BJ (cell line): ENCODE data around the gene PIK3C2G. TPM values are rescaled to one million over a fixed set of nuclear protein-coding genes. Genes with fewer than 3 reads are reported as not detected.

Source experiments
- CTCF ChIA-PET: fragments of 350-600 bp; formaldehyde crosslinking; extraction: SDS; loops from one replicate; lab custom pipeline; 2021; ENCODE audit warnings: antibody characterized with exemption, inconsistent platforms; lab: Yijun Ruan, JAX
- POLR2A ChIA-PET: fragments of 300-600 bp; sonication (Branson Sonifier 250); formaldehyde crosslinking; extraction: SDS; loops from one replicate; lab custom pipeline; 2021; ENCODE audit warnings: antibody characterized with exemption; lab: Charles Lee
- DNase-seq: peaks from one replicate; pipeline ENCODE4 v3.0.0-alpha.2; 2011; ENCODE audit warnings: low read depth
- H3K27me3 ChIP-seq: 2 replicates; pipeline ENCODE4 v1.6.0; 2011; ENCODE audit warnings: low read length; ENCODE audit not compliant: control insufficient read depth, insufficient read depth
- H3K36me3 ChIP-seq: 2 replicates; pipeline ENCODE4 v1.5.1; 2011; ENCODE audit warnings: low read length; ENCODE audit not compliant: control insufficient read depth, insufficient read depth
- H3K4me3 ChIP-seq: 2 replicates; pipeline ENCODE4 v1.5.1; 2011; ENCODE audit warnings: low read depth, mild to moderate bottlenecking, control low read depth, low read length
- polyA plus RNA-seq: library from polyadenylated mRNA; depleted of rRNA; stranded (reverse); fragments of >200 nt; gene quantifications from 2 replicates; pipeline ENCODE4 v1.2.3, GENCODE V29; 2011
- TF ChIP-seq, protein P1 (sequence below): IDR thresholded peaks from 2 replicates; pipeline ENCODE4 v1.5.1; 2011; ENCODE audit warnings: low read depth, mild to moderate bottlenecking, control low read depth, inconsistent platforms, low read length, moderate library complexity; ENCODE audit not compliant: insufficient read depth

PIK3C2G gene
- polyA plus RNA-seq, 1 experiment: not detected

DNA sequence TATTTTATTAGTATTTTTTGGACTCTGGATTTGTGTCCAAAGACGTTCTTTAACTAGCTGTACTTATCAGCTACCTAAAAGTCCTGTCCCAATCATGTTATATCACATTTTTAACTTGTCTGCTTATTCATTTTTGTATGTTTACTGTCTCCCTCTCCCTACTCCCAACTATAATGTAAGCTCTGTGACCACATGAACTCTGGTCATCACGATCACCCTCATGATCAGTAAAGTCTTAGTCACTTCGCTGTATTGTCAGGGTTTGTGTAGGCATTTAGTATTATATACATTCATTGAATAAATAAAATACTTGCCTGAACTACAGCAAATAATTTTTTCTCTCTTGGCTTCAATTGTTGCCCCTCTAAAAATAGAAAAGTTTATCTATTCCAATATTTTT, 211.0 kb downstream of the PIK3C2G start:
- TF ChIP-seq, protein P1, sequence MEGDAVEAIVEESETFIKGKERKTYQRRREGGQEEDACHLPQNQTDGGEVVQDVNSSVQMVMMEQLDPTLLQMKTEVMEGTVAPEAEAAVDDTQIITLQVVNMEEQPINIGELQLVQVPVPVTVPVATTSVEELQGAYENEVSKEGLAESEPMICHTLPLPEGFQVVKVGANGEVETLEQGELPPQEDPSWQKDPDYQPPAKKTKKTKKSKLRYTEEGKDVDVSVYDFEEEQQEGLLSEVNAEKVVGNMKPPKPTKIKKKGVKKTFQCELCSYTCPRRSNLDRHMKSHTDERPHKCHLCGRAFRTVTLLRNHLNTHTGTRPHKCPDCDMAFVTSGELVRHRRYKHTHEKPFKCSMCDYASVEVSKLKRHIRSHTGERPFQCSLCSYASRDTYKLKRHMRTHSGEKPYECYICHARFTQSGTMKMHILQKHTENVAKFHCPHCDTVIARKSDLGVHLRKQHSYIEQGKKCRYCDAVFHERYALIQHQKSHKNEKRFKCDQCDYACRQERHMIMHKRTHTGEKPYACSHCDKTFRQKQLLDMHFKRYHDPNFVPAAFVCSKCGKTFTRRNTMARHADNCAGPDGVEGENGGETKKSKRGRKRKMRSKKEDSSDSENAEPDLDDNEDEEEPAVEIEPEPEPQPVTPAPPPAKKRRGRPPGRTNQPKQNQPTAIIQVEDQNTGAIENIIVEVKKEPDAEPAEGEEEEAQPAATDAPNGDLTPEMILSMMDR: no peak

DNA sequence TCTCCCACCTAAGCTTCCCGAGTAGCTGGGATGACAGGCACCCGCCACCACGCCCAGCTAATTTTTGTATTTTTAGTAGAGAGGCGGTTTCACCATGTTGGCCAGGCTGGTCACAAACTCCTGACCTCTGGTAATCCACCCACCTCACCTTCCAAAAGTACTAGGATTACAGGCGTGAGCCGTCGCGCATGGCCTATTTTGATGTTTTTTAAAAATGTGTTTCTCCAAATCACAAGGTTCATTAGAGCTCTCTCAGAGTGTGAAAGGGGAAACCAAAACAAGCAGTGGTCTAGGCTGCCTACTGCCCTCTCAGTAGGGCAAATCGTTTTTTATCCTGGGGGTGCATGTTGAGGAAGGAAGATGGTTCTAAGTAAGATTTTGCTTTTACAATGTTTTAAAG, 211.5 kb downstream of the PIK3C2G start:
- no peaks in the 10 kb centered on the region for H3K36me3 ChIP-seq
- no peak for DNase-seq
- no peak overlapping the region for H3K4me3 ChIP-seq
- POLR2A ChIA-PET: no interaction called here
- H3K27me3 ChIP-seq: no peaks in the 10 kb centered on the region
- TF ChIP-seq, protein P1: no peak
- CTCF ChIA-PET: no interaction called here

More for the DNA sequence above, 211.0 kb downstream of the PIK3C2G start:
- no peak for DNase-seq
- ChIA-PET POLR2A (no interaction called here), CTCF (no interaction called here)
- no peaks in the 10 kb centered on the region for H3K36me3 ChIP-seq
- H3K27me3 ChIP-seq: no peaks in the 10 kb centered on the region
- H3K4me3 ChIP-seq: no peak overlapping the region

DNA sequence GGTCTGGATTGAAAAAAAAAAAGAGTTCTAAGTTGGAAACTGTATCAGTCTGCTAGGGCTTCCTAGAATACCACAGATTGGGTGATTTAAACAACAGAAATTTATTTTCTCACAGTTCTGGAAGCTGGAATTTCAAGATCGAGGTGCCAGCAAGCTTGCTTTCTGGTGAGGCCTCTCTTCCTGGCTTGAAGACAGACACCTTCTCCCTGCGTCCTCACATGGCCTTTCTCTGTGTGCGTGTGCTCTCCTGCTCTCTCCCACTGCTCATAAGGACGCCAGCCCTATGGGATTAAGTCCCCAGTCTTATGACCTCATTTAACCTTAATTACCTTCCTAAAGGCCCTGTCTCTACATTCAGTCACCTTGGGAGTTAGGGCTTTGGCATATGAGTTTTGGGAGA, 215.5 kb downstream of the PIK3C2G start:
- Histone ChIP-seq H3K27me3 (no peaks in the 10 kb centered on the region), H3K36me3 (no peaks in the 10 kb centered on the region), H3K4me3 (no peak overlapping the region)
- DNase-seq: no peak
- TF ChIP-seq, protein P1: no peak
- CTCF ChIA-PET: no interaction called here
- POLR2A ChIA-PET: no interaction called here

DNA sequence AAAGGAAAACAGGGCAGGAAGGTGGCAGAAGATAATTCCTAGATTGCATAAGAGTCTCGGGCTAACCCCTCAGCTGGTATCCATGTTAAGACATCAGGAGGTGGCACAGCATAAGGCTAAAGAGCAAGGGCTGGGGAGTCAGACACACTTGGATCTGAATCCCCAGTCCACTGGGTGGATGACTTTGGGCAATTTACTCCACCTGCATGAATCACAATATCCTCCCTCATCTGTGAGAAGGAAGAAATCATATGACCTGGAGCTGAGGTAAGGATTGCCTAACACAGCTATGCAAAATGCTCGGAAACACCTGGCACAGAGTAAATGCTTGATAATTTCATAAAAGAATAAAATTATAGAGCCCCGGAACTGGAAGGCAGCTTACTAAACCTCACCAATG, 217.9 kb downstream of the PIK3C2G start:
- CTCF ChIA-PET: no interaction called here

DNA sequence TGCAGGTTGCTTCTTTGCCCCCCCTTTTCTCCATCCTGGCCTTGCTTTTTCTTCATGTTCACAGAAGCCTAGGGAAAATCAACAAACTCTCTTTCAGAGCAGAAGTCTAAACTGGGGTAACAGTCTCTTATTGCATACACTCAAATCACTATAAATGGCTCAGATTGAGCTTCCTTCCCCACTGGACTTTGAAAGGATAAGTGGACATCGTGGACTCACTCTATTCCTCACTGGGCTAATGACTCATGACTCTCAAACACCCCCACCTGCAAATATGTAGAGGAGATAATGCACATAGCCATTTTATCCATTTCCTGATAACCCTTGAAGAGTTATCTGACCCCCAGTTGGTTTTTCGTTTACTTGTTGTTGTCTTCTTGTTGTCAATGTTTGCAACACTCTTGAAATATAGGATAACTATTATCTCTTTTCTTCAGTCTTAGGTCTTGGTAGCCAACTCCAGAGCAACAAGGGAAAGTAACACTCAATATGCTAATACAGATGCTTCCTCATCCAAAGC, 221.3 kb downstream of the PIK3C2G start:
- ChIA-PET POLR2A (no interaction called here), CTCF (no interaction called here)
- no peaks in the 10 kb centered on the region for H3K36me3 ChIP-seq
- H3K27me3 ChIP-seq: no peaks in the 10 kb centered on the region
- DNase-seq: no peak
- TF ChIP-seq, protein P1: no peak
- H3K4me3 ChIP-seq: no peak overlapping the region

More for the DNA sequence above, 217.9 kb downstream of the PIK3C2G start:
- DNase-seq: no peak
- H3K4me3 ChIP-seq: no peak overlapping the region
- H3K36me3 ChIP-seq: no peaks in the 10 kb centered on the region
- POLR2A ChIA-PET: no interaction called here
- TF ChIP-seq, protein P1: no peak
- no peaks in the 10 kb centered on the region for H3K27me3 ChIP-seq
